ENCODE measurements around the gene APPL2. TPM values are rescaled to one million over a fixed set of nuclear protein-coding genes. Genes with fewer than 3 reads are reported as not detected.
"Not testable (repeated sequence)": the region's sequence is repeated elsewhere in the genome, so short reads cannot be mapped to it uniquely, and the experiment has no call there.

Gene APPL2
- total and polyA plus RNA-seq, 2 donors (not counting 1 experiment from before 2014, with no cell fraction given): 20.5 to 58.3 TPM

DNA sequence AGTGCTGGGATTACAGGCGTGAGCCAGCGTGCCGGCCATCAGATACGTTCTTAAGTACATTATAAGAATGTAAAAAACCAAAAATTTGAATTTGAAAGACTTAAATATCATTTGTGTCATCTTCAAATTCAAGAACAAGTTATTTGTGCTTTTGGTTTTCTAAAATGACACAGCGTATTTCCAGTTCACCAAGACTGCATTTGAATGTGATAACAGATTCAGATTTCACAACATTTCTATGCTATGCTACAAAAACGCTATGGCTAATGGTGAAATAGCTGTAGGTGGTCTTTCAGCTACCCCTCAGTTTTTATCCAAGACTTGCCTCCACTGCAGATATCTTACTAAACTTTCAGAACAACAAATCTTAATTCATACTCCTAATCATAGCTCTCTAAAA is 46.7 kb downstream of the APPL2 start:
- Histone ChIP-seq H2AFZ (ENCODE audit: insufficient read depth, low read depth, low read length, poor library complexity, severe bottlenecking) (no peak overlapping the region), H3K27ac (ENCODE audit: low read length in 2 of 2) (no peak overlapping the region), H3K4me1 (ENCODE audit: control insufficient read depth in 2 of 2, insufficient read depth in 2 of 2, low read length in 2 of 2) (no peaks in the 10 kb centered on the region), H3K79me2 (ENCODE audit: control insufficient read depth, insufficient read depth, low read length) (peaks cover under 1% of the 10 kb centered on the region), H3K36me3 (replicated peaks in 1 of 2; ENCODE audit: control extremely low read depth in 1 of 2, control insufficient read depth in 1 of 2, extremely low read depth in 1 of 2, insufficient read depth in 2 of 2, low read length in 1 of 2) (peaks cover 21 to 71% of the 10 kb centered on the region in 2 experiments), H4K20me1 (ENCODE audit: control insufficient read depth, insufficient read depth, low read length, poor library complexity, severe bottlenecking) (peaks cover 15% of the 10 kb centered on the region), H3K4me3 (ENCODE audit: control extremely low read depth in 1 of 5, extremely low read depth in 1 of 5, insufficient read depth in 1 of 5, low read depth in 2 of 5, low read length in 4 of 5) (no peak overlapping the region), H3K9ac (ENCODE audit: low read length) (no peak overlapping the region), H3K9me3 (ENCODE audit: control extremely low read depth in 1 of 3, control insufficient read depth in 2 of 3, insufficient read depth in 1 of 3, low read length in 2 of 3) (peaks cover 0 to 4% (median 0%) of the 10 kb centered on the region in 3 donors), H3K27me3 (replicated peaks in 1 of 4; ENCODE audit: control extremely low read depth in 1 of 4, control insufficient read depth in 3 of 4, insufficient read depth in 4 of 4, low read length in 3 of 4) (no peaks in the 10 kb centered on the region), H3K4me2 (replicated peaks; ENCODE audit: low read depth, low read length, poor library complexity, severe bottlenecking) (no peak overlapping the region)
- TF ChIP-seq EZH2 (IDR thresholded peaks at IDR 0.05; ENCODE audit: borderline replicate concordance, insufficient read depth, low read depth, low read length, poor library complexity, severe bottlenecking): no peak
- TF ChIP-seq CTCF (IDR thresholded peaks at IDR 0.05): no peak
- ChIA-PET CTCF (interaction anchor here (0.6 kb wide), 1 partner anchor 1097 kb away, joined by 3 read pairs; no protein-coding TSS in a partner anchor), POLR2A (no interaction called here)
- Mint-ChIP-seq H3K9me3 (ENCODE audit: insufficient read depth) (no peaks in the 10 kb centered on the region), H3K4me1 (no peaks in the 10 kb centered on the region), H3K4me3 (no peak overlapping the region), H3K27ac (no peak overlapping the region), H3K27me3 (no peaks in the 10 kb centered on the region)
- DNase-seq (no peak), ATAC-seq (ENCODE audit: low read depth) (no peak)
- 83% methylated on average over 1 of the region's 6 CpGs for WGBS (ENCODE audit: insufficient coverage)
- intact Hi-C loops (cut with micrococcal nuclease): no loop called here

DNA sequence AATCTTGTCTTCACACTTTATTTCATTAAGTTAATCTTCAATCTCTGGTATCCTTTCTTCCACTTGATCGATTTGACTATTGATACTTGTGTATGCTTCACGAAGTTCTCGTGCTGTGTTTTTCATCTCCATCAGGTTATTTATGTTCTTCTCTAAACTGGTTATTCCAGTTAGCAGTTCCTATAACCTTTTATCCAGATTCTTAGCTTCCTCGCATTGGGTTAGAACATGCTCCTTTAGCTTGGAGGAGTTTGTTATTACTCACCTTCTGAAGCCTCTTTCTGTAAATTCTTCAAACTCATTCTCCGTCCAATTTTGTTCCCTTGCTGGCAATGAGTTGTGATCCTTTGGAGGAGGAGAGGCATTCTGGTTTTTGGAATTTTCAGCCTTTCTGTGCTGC is 52.0 kb downstream of the APPL2 start:
- H3K27me3 Mint-ChIP-seq; H3K9me3 Mint-ChIP-seq (ENCODE audit: insufficient read depth); CTCF ChIA-PET; H2AFZ ChIP-seq (ENCODE audit: insufficient read depth, low read depth, low read length, poor library complexity, severe bottlenecking); POLR2A ChIA-PET; H3K4me3 ChIP-seq (ENCODE audit: control extremely low read depth in 1 of 5, extremely low read depth in 1 of 5, insufficient read depth in 1 of 5, low read depth in 2 of 5, low read length in 4 of 5); H3K4me1 ChIP-seq (ENCODE audit: control insufficient read depth in 2 of 2, insufficient read depth in 2 of 2, low read length in 2 of 2); H3K4me3 Mint-ChIP-seq; ATAC-seq (ENCODE audit: low read depth); H3K9ac ChIP-seq (ENCODE audit: low read length); intact Hi-C loops (cut with micrococcal nuclease); DNase-seq; H3K27ac ChIP-seq (ENCODE audit: low read length in 2 of 2); H3K9me3 ChIP-seq (ENCODE audit: control extremely low read depth in 1 of 3, control insufficient read depth in 2 of 3, insufficient read depth in 1 of 3, low read length in 2 of 3); H3K79me2 ChIP-seq (ENCODE audit: control insufficient read depth, insufficient read depth, low read length); H3K27me3 ChIP-seq (replicated peaks in 1 of 4; ENCODE audit: control extremely low read depth in 1 of 4, control insufficient read depth in 3 of 4, insufficient read depth in 4 of 4, low read length in 3 of 4); H3K4me2 ChIP-seq (replicated peaks; ENCODE audit: low read depth, low read length, poor library complexity, severe bottlenecking): not testable (repeated sequence)
- H3K4me1 Mint-ChIP-seq: peaks cover 27% of the 10 kb centered on the region
- H4K20me1 ChIP-seq (ENCODE audit: control insufficient read depth, insufficient read depth, low read length, poor library complexity, severe bottlenecking): peaks cover 15% of the 10 kb centered on the region
- H3K27ac Mint-ChIP-seq: peak overlapping the region; percentile 11
- no CpG with 5 or more reads among the region's 5 CpGs for WGBS (ENCODE audit: insufficient coverage)
- peaks cover 10 to 45% of the 10 kb centered on the region in 2 experiments for H3K36me3 ChIP-seq (replicated peaks in 1 of 2; ENCODE audit: control extremely low read depth in 1 of 2, control insufficient read depth in 1 of 2, extremely low read depth in 1 of 2, insufficient read depth in 2 of 2, low read length in 1 of 2)

GRCh38 chr12:105183406-105183805 is 52.6 kb downstream of the APPL2 start:
- H3K27ac ChIP-seq (ENCODE audit: low read length in 2 of 2); H3K4me2 ChIP-seq (replicated peaks; ENCODE audit: low read depth, low read length, poor library complexity, severe bottlenecking); intact Hi-C loops (cut with micrococcal nuclease); H3K4me3 ChIP-seq (ENCODE audit: control extremely low read depth in 1 of 5, extremely low read depth in 1 of 5, insufficient read depth in 1 of 5, low read depth in 2 of 5, low read length in 4 of 5); H3K9me3 Mint-ChIP-seq (ENCODE audit: insufficient read depth); H3K27me3 Mint-ChIP-seq; H3K79me2 ChIP-seq (ENCODE audit: control insufficient read depth, insufficient read depth, low read length); H3K4me1 ChIP-seq (ENCODE audit: control insufficient read depth in 2 of 2, insufficient read depth in 2 of 2, low read length in 2 of 2); CTCF ChIA-PET; H3K27me3 ChIP-seq (replicated peaks in 1 of 4; ENCODE audit: control extremely low read depth in 1 of 4, control insufficient read depth in 3 of 4, insufficient read depth in 4 of 4, low read length in 3 of 4); DNase-seq; ATAC-seq (ENCODE audit: low read depth); H3K9me3 ChIP-seq (ENCODE audit: control extremely low read depth in 1 of 3, control insufficient read depth in 2 of 3, insufficient read depth in 1 of 3, low read length in 2 of 3); H3K4me3 Mint-ChIP-seq; POLR2A ChIA-PET; H2AFZ ChIP-seq (ENCODE audit: insufficient read depth, low read depth, low read length, poor library complexity, severe bottlenecking); H3K9ac ChIP-seq (ENCODE audit: low read length): not testable (repeated sequence)
- peaks cover 27% of the 10 kb centered on the region for H3K4me1 Mint-ChIP-seq
- no CpG with 5 or more reads among the region's 4 CpGs for WGBS (ENCODE audit: insufficient coverage)
- H4K20me1 ChIP-seq (ENCODE audit: control insufficient read depth, insufficient read depth, low read length, poor library complexity, severe bottlenecking): peaks cover 13% of the 10 kb centered on the region
- H3K36me3 ChIP-seq (replicated peaks in 1 of 2; ENCODE audit: control extremely low read depth in 1 of 2, control insufficient read depth in 1 of 2, extremely low read depth in 1 of 2, insufficient read depth in 2 of 2, low read length in 1 of 2): peaks cover 8 to 42% of the 10 kb centered on the region in 2 experiments
- H3K27ac Mint-ChIP-seq: peak overlapping the region; percentile 26

Measured in B cell (primary cell).